ENCODE measurements around the gene WWOX. TPM values are rescaled to one million over a fixed set of nuclear protein-coding genes. Genes with fewer than 3 reads are reported as not detected.

WWOX gene
- total RNA-seq, 1 experiment from 2014 or later = 35.6 TPM

GRCh38 chr16:78729687-78730086 is 630.2 kb downstream of the WWOX start:
- CTCF ChIA-PET = no interaction called here
- Histone ChIP-seq H3K4me3 (no peak overlapping the region), H3K36me3 (ENCODE audit: low read depth) (no peaks in the 10 kb centered on the region), H3K27me3 (ENCODE audit: insufficient read depth, low read depth) (no peaks in the 10 kb centered on the region), H4K20me1 (ENCODE audit: insufficient read depth) (no peaks in the 10 kb centered on the region), H3K4me2 (no peak overlapping the region), H3K9me3 (ENCODE audit: insufficient read depth, low read depth) (no peaks in the 10 kb centered on the region), H3K9me2 (ENCODE audit: insufficient read depth) (no peaks in the 10 kb centered on the region), H3K27ac (no peak overlapping the region), H2AFZ (no peak overlapping the region), H3F3A (ENCODE audit: insufficient read depth, low read depth) (no peaks in the 10 kb centered on the region), H3K4me1 (replicated peaks; ENCODE audit: insufficient read depth) (no peaks in the 10 kb centered on the region), H3K79me2 (ENCODE audit: low read depth) (no peaks in the 10 kb centered on the region)
- intact Hi-C loops (cut with micrococcal nuclease; ENCODE audit: unreplicated experiment) = no loop called here
- POLR2A ChIA-PET (ENCODE audit: unreplicated experiment) = no interaction called here
- no peak for DNase-seq
- BruUV-seq (replicated peaks) = no TSS peak
- no peak for TF ChIP-seq CTCF (conservative IDR thresholded peaks at IDR 0.05)
- no peak for TF ChIP-seq EZH2 (IDR thresholded peaks at IDR 0.05; ENCODE audit: low read depth)

- Histone ChIP-seq H3K27ac (no peak overlapping the region), H4K20me1 (ENCODE audit: insufficient read depth) (no peaks in the 10 kb centered on the region), H3K9me2 (ENCODE audit: insufficient read depth) (no peaks in the 10 kb centered on the region), H3F3A (ENCODE audit: insufficient read depth, low read depth) (no peaks in the 10 kb centered on the region), H3K4me3 (no peak overlapping the region), H3K79me2 (ENCODE audit: low read depth) (no peaks in the 10 kb centered on the region), H3K4me2 (no peak overlapping the region), H3K27me3 (ENCODE audit: insufficient read depth, low read depth) (no peaks in the 10 kb centered on the region), H3K4me1 (replicated peaks; ENCODE audit: insufficient read depth) (no peaks in the 10 kb centered on the region), H2AFZ (no peak overlapping the region), H3K9me3 (ENCODE audit: insufficient read depth, low read depth) (no peaks in the 10 kb centered on the region), H3K36me3 (ENCODE audit: low read depth) (no peaks in the 10 kb centered on the region)
- no TSS peak for BruUV-seq (replicated peaks)
- no peak for TF ChIP-seq CTCF (conservative IDR thresholded peaks at IDR 0.05)
- TF ChIP-seq EZH2 (IDR thresholded peaks at IDR 0.05; ENCODE audit: low read depth) = no peak
- DNase-seq = no peak
- intact Hi-C loops (cut with micrococcal nuclease; ENCODE audit: unreplicated experiment) = no loop called here
- POLR2A ChIA-PET (ENCODE audit: unreplicated experiment) = no interaction called here
- CTCF ChIA-PET = no interaction called here
Measured at GRCh38 chr16:78731785-78732184, 632.3 kb downstream of the WWOX start.

- Histone ChIP-seq H3K79me2 (ENCODE audit: low read depth) (no peaks in the 10 kb centered on the region), H3K4me1 (replicated peaks; ENCODE audit: insufficient read depth) (no peaks in the 10 kb centered on the region), H3K27ac (no peak overlapping the region), H3K9me3 (ENCODE audit: insufficient read depth, low read depth) (no peaks in the 10 kb centered on the region), H3K9me2 (ENCODE audit: insufficient read depth) (no peaks in the 10 kb centered on the region), H2AFZ (no peak overlapping the region), H3K27me3 (ENCODE audit: insufficient read depth, low read depth) (no peaks in the 10 kb centered on the region), H3F3A (ENCODE audit: insufficient read depth, low read depth) (no peaks in the 10 kb centered on the region), H3K4me2 (no peak overlapping the region), H4K20me1 (ENCODE audit: insufficient read depth) (no peaks in the 10 kb centered on the region), H3K36me3 (ENCODE audit: low read depth) (no peaks in the 10 kb centered on the region), H3K4me3 (no peak overlapping the region)
- ChIA-PET CTCF (no interaction called here), POLR2A (ENCODE audit: unreplicated experiment) (no interaction called here)
- no peak for TF ChIP-seq CTCF (conservative IDR thresholded peaks at IDR 0.05)
- TF ChIP-seq EZH2 (IDR thresholded peaks at IDR 0.05; ENCODE audit: low read depth) = no peak
- intact Hi-C loops (cut with micrococcal nuclease; ENCODE audit: unreplicated experiment) = no loop called here
- no TSS peak for BruUV-seq (replicated peaks)
- no peak for DNase-seq
Measured at GRCh38 chr16:78732696-78733095, 633.2 kb downstream of the WWOX start.

All from PC-9 (cell line).